Activated naive CD8-positive, alpha-beta T cell treated with anti-CD3 and anti-CD28 coated beads, Interleukin-2, amount 10 ng/mL, durations not matched to agents 7 days and 5 days (primary cell): ENCODE results near the gene ST3GAL3. TPM values are rescaled to one million over a fixed set of nuclear protein-coding genes. Genes with fewer than 3 reads are reported as not detected.

Experiments used
- ATAC-seq: fragments of 150-1000 bp; cut with Tn5 transposase; one replicate; pipeline ENCODE4 v1.10.0; 2021; ENCODE audit warnings: low read depth, moderate library complexity
- POLR2A ChIA-PET: fragments of 350-600 bp; sonication (Branson Sonifier 250); formaldehyde crosslinking; loops from one replicate; lab custom pipeline; 2021; ENCODE audit warnings: antibody characterized with exemption; lab: Charles Lee
- DNase-seq: peaks from one replicate; pipeline ENCODE4 v3.0.0; 2021
- H3K27ac Mint-ChIP-seq: one replicate; pipeline ENCODE4 v1.8.0; 2022; ENCODE audit warnings: mild to moderate bottlenecking, mixed read lengths
- H3K27me3 Mint-ChIP-seq: one replicate; pipeline ENCODE4 v1.8.0; 2022; ENCODE audit warnings: mild to moderate bottlenecking, moderate library complexity, mixed read lengths
- H3K36me3 Mint-ChIP-seq: one replicate; pipeline ENCODE4 v1.8.0; 2021; ENCODE audit warnings: mild to moderate bottlenecking, mixed read lengths
- H3K4me1 Mint-ChIP-seq: one replicate; pipeline ENCODE4 v1.8.0; 2021; ENCODE audit warnings: mixed read lengths
- H3K4me3 Mint-ChIP-seq: one replicate; pipeline ENCODE4 v1.8.0; 2022; ENCODE audit warnings: mild to moderate bottlenecking, moderate library complexity, mixed read lengths
- H3K9me3 Mint-ChIP-seq: one replicate; pipeline ENCODE4 v1.8.0; 2021; ENCODE audit warnings: mixed read lengths
- total RNA-seq, 2 experiments: library from RNA; stranded (reverse); gene quantifications; one replicate each; pipeline ENCODE4 v1.2.3, GENCODE V29; 2021

Gene ST3GAL3
- total RNA-seq, 2 experiments from 2014 or later = 20.8 TPM

- no peak overlapping the region for H3K27ac Mint-ChIP-seq
These were observed 142.3 kb downstream of the ST3GAL3 start for GRCh38 chr1:43849670-43850069.

GRCh38 chr1:43850591-43851233 is 143.4 kb downstream of the ST3GAL3 start:
- H3K27ac Mint-ChIP-seq = no peak overlapping the region
- H3K27me3 Mint-ChIP-seq = no peaks in the 10 kb centered on the region
- no peak for DNase-seq
- H3K4me1 Mint-ChIP-seq = peaks cover 16% of the 10 kb centered on the region
- no peak overlapping the region for H3K4me3 Mint-ChIP-seq
- H3K36me3 Mint-ChIP-seq = peaks cover 14% of the 10 kb centered on the region
- ATAC-seq = no peak
- H3K9me3 Mint-ChIP-seq = peaks cover 4% of the 10 kb centered on the region
- POLR2A ChIA-PET = no interaction called here

More at GRCh38 chr1:43849670-43850069, 142.3 kb downstream of the ST3GAL3 start:
- POLR2A ChIA-PET = no interaction called here
- DNase-seq (no peak), ATAC-seq (no peak)
- peaks cover 4% of the 10 kb centered on the region for H3K9me3 Mint-ChIP-seq
- peaks cover 16% of the 10 kb centered on the region for H3K4me1 Mint-ChIP-seq
- H3K27me3 Mint-ChIP-seq = no peaks in the 10 kb centered on the region
- H3K36me3 Mint-ChIP-seq = peaks cover 10% of the 10 kb centered on the region
- no peak overlapping the region for H3K4me3 Mint-ChIP-seq

- Mint-ChIP-seq H3K27me3 (no peaks in the 10 kb centered on the region), H3K4me1 (peaks cover 16% of the 10 kb centered on the region), H3K36me3 (peaks cover 14% of the 10 kb centered on the region), H3K27ac (no peak overlapping the region), H3K4me3 (no peak overlapping the region), H3K9me3 (peaks cover 4% of the 10 kb centered on the region)
- POLR2A ChIA-PET = no interaction called here
- no peak for DNase-seq
- ATAC-seq = no peak
These were observed 144.4 kb downstream of the ST3GAL3 start for GRCh38 chr1:43851561-43852338.

GRCh38 chr1:43853161-43853921 is 146.0 kb downstream of the ST3GAL3 start:
- ATAC-seq = peak; percentile 70
- Mint-ChIP-seq H3K4me1 (peaks cover 14% of the 10 kb centered on the region), H3K27me3 (no peaks in the 10 kb centered on the region), H3K9me3 (peaks cover 4% of the 10 kb centered on the region), H3K4me3 (peak overlapping the region; percentile 7), H3K27ac (no peak overlapping the region), H3K36me3 (peaks cover 10% of the 10 kb centered on the region)
- DNase-seq = no peak
- POLR2A ChIA-PET = no interaction called here

- DNase-seq (no peak), ATAC-seq (no peak)
- Mint-ChIP-seq H3K4me1 (peaks cover 14% of the 10 kb centered on the region), H3K9me3 (peaks cover 4% of the 10 kb centered on the region), H3K36me3 (peaks cover 10% of the 10 kb centered on the region), H3K4me3 (no peak overlapping the region), H3K27me3 (no peaks in the 10 kb centered on the region), H3K27ac (no peak overlapping the region)
- POLR2A ChIA-PET = no interaction called here
These were observed 147.1 kb downstream of the ST3GAL3 start for GRCh38 chr1:43854473-43854872.

- Mint-ChIP-seq H3K36me3 (peaks cover 10% of the 10 kb centered on the region), H3K9me3 (peaks cover 4% of the 10 kb centered on the region), H3K27ac (no peak overlapping the region), H3K4me3 (no peak overlapping the region), H3K27me3 (no peaks in the 10 kb centered on the region), H3K4me1 (peaks cover 14% of the 10 kb centered on the region)
- DNase-seq (no peak), ATAC-seq (no peak)
- POLR2A ChIA-PET = no interaction called here
These were observed 148.9 kb downstream of the ST3GAL3 start for GRCh38 chr1:43856188-43856587.

GRCh38 chr1:43857163-43857562 is 149.8 kb downstream of the ST3GAL3 start:
- POLR2A ChIA-PET = no interaction called here
- H3K4me3 Mint-ChIP-seq = no peak overlapping the region
- H3K36me3 Mint-ChIP-seq = peaks cover 10% of the 10 kb centered on the region

GRCh38 chr1:43858324-43858723 is 151.0 kb downstream of the ST3GAL3 start:
- POLR2A ChIA-PET = no interaction called here
- peaks cover 9% of the 10 kb centered on the region for H3K4me1 Mint-ChIP-seq
- peaks cover 10% of the 10 kb centered on the region for H3K36me3 Mint-ChIP-seq
- DNase-seq (no peak), ATAC-seq (no peak)
- no peak overlapping the region for H3K4me3 Mint-ChIP-seq
- peaks cover 4% of the 10 kb centered on the region for H3K9me3 Mint-ChIP-seq
- no peak overlapping the region for H3K27ac Mint-ChIP-seq
- H3K27me3 Mint-ChIP-seq = no peaks in the 10 kb centered on the region

More at GRCh38 chr1:43857163-43857562, 149.8 kb downstream of the ST3GAL3 start:
- no peak overlapping the region for H3K27ac Mint-ChIP-seq
- H3K27me3 Mint-ChIP-seq = no peaks in the 10 kb centered on the region
- DNase-seq (no peak), ATAC-seq (no peak)
- peaks cover 14% of the 10 kb centered on the region for H3K4me1 Mint-ChIP-seq
- H3K9me3 Mint-ChIP-seq = peaks cover 4% of the 10 kb centered on the region

GRCh38 chr1:43861337-43861736 is 154.0 kb downstream of the ST3GAL3 start:
- Mint-ChIP-seq H3K4me1 (peaks cover 8% of the 10 kb centered on the region), H3K27ac (no peak overlapping the region), H3K27me3 (no peaks in the 10 kb centered on the region), H3K36me3 (peaks cover 3% of the 10 kb centered on the region), H3K4me3 (no peak overlapping the region), H3K9me3 (no peaks in the 10 kb centered on the region)
- POLR2A ChIA-PET = no interaction called here
- ATAC-seq = no peak
- no peak for DNase-seq

GRCh38 chr1:43861988-43862735 is 154.8 kb downstream of the ST3GAL3 start:
- Mint-ChIP-seq H3K27ac (no peak overlapping the region), H3K4me1 (peaks cover 8% of the 10 kb centered on the region), H3K9me3 (no peaks in the 10 kb centered on the region), H3K36me3 (peaks cover 3% of the 10 kb centered on the region), H3K4me3 (no peak overlapping the region), H3K27me3 (no peaks in the 10 kb centered on the region)
- POLR2A ChIA-PET = no interaction called here
- no peak for DNase-seq
- no peak for ATAC-seq

GRCh38 chr1:43864111-43865045 is 157.0 kb downstream of the ST3GAL3 start:
- Mint-ChIP-seq H3K4me3 (no peak overlapping the region), H3K4me1 (peaks cover 8% of the 10 kb centered on the region), H3K27ac (peak overlapping the region; percentile 4), H3K9me3 (no peaks in the 10 kb centered on the region), H3K36me3 (peaks cover 3% of the 10 kb centered on the region), H3K27me3 (no peaks in the 10 kb centered on the region)
- DNase-seq (no peak), ATAC-seq (no peak)
- POLR2A ChIA-PET = interaction anchor here (0.8 kb wide), 1 partner anchor 215 kb away, joined by 3 read pairs; the partner anchor contains the start of gene KDM4A

GRCh38 chr1:43866201-43866600 is 158.9 kb downstream of the ST3GAL3 start:
- DNase-seq (no peak), ATAC-seq (no peak)
- Mint-ChIP-seq H3K27ac (no peak overlapping the region), H3K36me3 (peaks cover 4% of the 10 kb centered on the region), H3K4me3 (no peak overlapping the region), H3K27me3 (no peaks in the 10 kb centered on the region), H3K4me1 (peaks cover 8% of the 10 kb centered on the region), H3K9me3 (no peaks in the 10 kb centered on the region)
- POLR2A ChIA-PET = interaction anchor here (0.6 kb wide), 1 partner anchor 27 kb away, joined by 3 read pairs; no protein-coding TSS in a partner anchor
